ENCODE measurements around the gene KNTC1.
"Not testable (repeated sequence)": the region's sequence is repeated elsewhere in the genome, so short reads cannot be mapped to it uniquely, and the experiment has no call there.

Gene KNTC1

GRCh38 chr12:122653291-122653690, 126.2 kb downstream of the KNTC1 start:
- not testable (repeated sequence) for DNase-seq

GRCh38 chr12:122656298-122656697, 129.2 kb downstream of the KNTC1 start:
- no peak for DNase-seq

- no peak for DNase-seq
Measured at GRCh38 chr12:122659579-122659978, 132.5 kb downstream of the KNTC1 start.

GRCh38 chr12:122661246-122661645, 134.2 kb downstream of the KNTC1 start:
- DNase-seq = no peak

- DNase-seq = no peak
Measured at GRCh38 chr12:122661938-122662337, 134.9 kb downstream of the KNTC1 start.

GRCh38 chr12:122665349-122665748, 138.3 kb downstream of the KNTC1 start:
- no peak for DNase-seq

- DNase-seq = no peak
Measured at GRCh38 chr12:122665759-122666158, 138.7 kb downstream of the KNTC1 start.

- DNase-seq = no peak
Measured at GRCh38 chr12:122668268-122668667, 141.2 kb downstream of the KNTC1 start.

GRCh38 chr12:122669397-122670070, 142.5 kb downstream of the KNTC1 start:
- DNase-seq = no peak

GRCh38 chr12:122672515-122672914, 145.5 kb downstream of the KNTC1 start:
- DNase-seq = no peak
